Spinal cord (tissue), 10 donors: ENCODE measurements around the gene LSM14B. TPM values are rescaled to one million over a fixed set of nuclear protein-coding genes. Genes with fewer than 3 reads are reported as not detected.
"Not testable (repeated sequence)": the region's sequence is repeated elsewhere in the genome, so short reads cannot be mapped to it uniquely, and the experiment has no call there.

Source experiments
- DNase-seq, 6 donors: peaks; one replicate each; pipeline versions ENCODE4 v3.0.0 to v3.0.0-alpha.2; 2013 to 2015; ENCODE audit warnings: low spot score in 6 of 6, low read depth in 4 of 6
- H3K27ac ChIP-seq: one replicate; pipeline ENCODE4 v1.5.1; 2013; ENCODE audit warnings: low read depth, low read length, control low read depth
- H3K27me3 ChIP-seq: one replicate; pipeline ENCODE4 v1.6.1; 2013; ENCODE audit warnings: low read length; ENCODE audit not compliant: control insufficient read depth, insufficient read depth
- H3K36me3 ChIP-seq: one replicate; pipeline ENCODE4 v1.6.1; 2013; ENCODE audit warnings: low read length; ENCODE audit not compliant: control insufficient read depth, insufficient read depth
- H3K4me1 ChIP-seq: one replicate; pipeline ENCODE4 v1.6.1; 2013; ENCODE audit warnings: low read length; ENCODE audit not compliant: control insufficient read depth, insufficient read depth
- H3K4me3 ChIP-seq: one replicate; pipeline ENCODE4 v1.5.1; 2013; ENCODE audit warnings: low read depth, low read length, control low read depth
- H3K9me3 ChIP-seq: one replicate; pipeline ENCODE4 v1.6.1; 2013; ENCODE audit warnings: low read length; ENCODE audit not compliant: control insufficient read depth, insufficient read depth
- WGBS: methylation state at CpG from one replicate; pipeline ENCODE4 v1.1.5; 2013; ENCODE audit warnings: missing lambda C conversion rate; ENCODE audit not compliant: insufficient coverage; 5-methylcytosine and 5-hydroxymethylcytosine counted together
- polyA plus RNA-seq, 2 donors: library from polyadenylated mRNA; unstranded; fragments of 120-200 nt; gene quantifications; one replicate each; pipeline ENCODE4 v1.2.1, GENCODE V29; 2013; ENCODE audit not compliant: insufficient read length in 2 of 2
- total RNA-seq, 2 donors: library from RNA; depleted of rRNA in 1 of 2; stranded (reverse); fragments of 120-200 nt in 1 of 2; fragments of >200 nt in 1 of 2; gene quantifications; one replicate each; pipeline versions ENCODE4 v1.2.3 to v1.2.4, GENCODE V29; 2013 to 2014
- donor health status: healthy.

Gene LSM14B
- total and polyA plus RNA-seq, 4 donors, result 37.5 to 94.2 (median 72.1) TPM

GRCh38 chr20:62111148-62111547 lies 11.1 kb upstream of the LSM14B start:
- no peaks in the 10 kb centered on the region for H3K4me1 ChIP-seq
- WGBS, result 93% methylated on average over 6 of the region's 6 CpGs

GRCh38 chr20:62112368-62112767 lies 9.9 kb upstream of the LSM14B start:
- 87% methylated on average over 4 of the region's 6 CpGs for WGBS
- H3K4me1 ChIP-seq, result peaks cover 5% of the 10 kb centered on the region
- no peak for DNase-seq
- no peak overlapping the region for H3K27ac ChIP-seq
- no peaks in the 10 kb centered on the region for H3K36me3 ChIP-seq
- H3K9me3 ChIP-seq, result peaks cover 3% of the 10 kb centered on the region
- H3K27me3 ChIP-seq, result peaks cover 6% of the 10 kb centered on the region
- no peak overlapping the region for H3K4me3 ChIP-seq

More at GRCh38 chr20:62111148-62111547, 11.1 kb upstream of the LSM14B start:
- DNase-seq, result no peak
- Histone ChIP-seq H3K36me3 (no peaks in the 10 kb centered on the region), H3K4me3 (no peak overlapping the region), H3K27ac (no peak overlapping the region), H3K9me3 (peaks cover 3% of the 10 kb centered on the region), H3K27me3 (peaks cover 2% of the 10 kb centered on the region)

- no peak for DNase-seq
- H3K4me1 ChIP-seq, result peaks cover 8% of the 10 kb centered on the region
These were observed 7.4 kb upstream of the LSM14B start for GRCh38 chr20:62114894-62115293.

DNA sequence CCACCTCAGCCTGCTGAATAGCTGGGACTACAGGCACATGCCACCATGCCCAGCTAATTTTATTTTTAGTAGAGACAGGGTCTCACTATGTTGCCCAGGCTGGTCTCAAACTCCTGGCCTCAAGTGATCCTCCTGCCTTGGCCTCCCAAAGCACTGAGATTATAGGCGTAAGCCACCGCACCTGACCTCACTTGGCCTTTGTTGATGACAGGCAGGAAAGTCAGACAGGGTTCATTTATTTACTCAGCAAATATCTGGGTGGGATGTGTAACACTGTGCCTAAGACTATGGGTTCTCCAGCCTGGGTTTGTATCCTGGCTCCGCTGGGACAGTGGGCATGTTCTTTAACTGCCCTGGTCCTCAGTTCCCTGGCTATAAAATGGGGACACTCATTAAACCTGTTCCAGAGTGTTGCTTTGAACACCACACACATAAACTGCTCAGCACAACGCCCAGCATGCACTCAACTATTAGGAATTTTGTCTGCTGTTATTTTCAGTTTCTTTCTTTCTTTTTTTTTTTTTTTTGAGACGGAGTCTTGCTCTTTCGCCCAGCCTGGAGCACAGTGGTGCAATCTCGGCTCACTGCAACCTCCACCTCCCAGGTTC lies 6.4 kb upstream of the LSM14B start:
- H3K4me3 ChIP-seq, H3K36me3 ChIP-seq, H3K4me1 ChIP-seq, DNase-seq, H3K27ac ChIP-seq, H3K9me3 ChIP-seq, H3K27me3 ChIP-seq: not testable (repeated sequence)
- 100% methylated on average over 5 of the region's 7 CpGs for WGBS

More at GRCh38 chr20:62114894-62115293, 7.4 kb upstream of the LSM14B start:
- Histone ChIP-seq H3K4me3 (no peak overlapping the region), H3K27ac (no peak overlapping the region), H3K9me3 (no peaks in the 10 kb centered on the region), H3K27me3 (peaks cover 6% of the 10 kb centered on the region), H3K36me3 (no peaks in the 10 kb centered on the region)
- 41% methylated on average over 8 of the region's 8 CpGs for WGBS

GRCh38 chr20:62116558-62117361 lies 5.5 kb upstream of the LSM14B start:
- no peak for DNase-seq

GRCh38 chr20:62117362-62117646 lies 5.0 kb upstream of the LSM14B start:
- H3K27ac ChIP-seq, result no peak overlapping the region
- H3K9me3 ChIP-seq, result no peaks in the 10 kb centered on the region
- H3K36me3 ChIP-seq, result no peaks in the 10 kb centered on the region
- H3K4me3 ChIP-seq, result no peak overlapping the region
- WGBS, result 8% methylated on average over 9 of the region's 9 CpGs
- H3K27me3 ChIP-seq, result peaks cover 6% of the 10 kb centered on the region
- peak in 2 of 6 donors; percentile 48 to 83 for DNase-seq
- H3K4me1 ChIP-seq, result peaks cover 14% of the 10 kb centered on the region

More at GRCh38 chr20:62116558-62117361, 5.5 kb upstream of the LSM14B start:
- 67% methylated on average over 35 of the region's 38 CpGs for WGBS
- no peak overlapping the region for H3K4me3 ChIP-seq
- H3K27ac ChIP-seq, result no peak overlapping the region
- H3K27me3 ChIP-seq, result peaks cover 6% of the 10 kb centered on the region
- peaks cover 14% of the 10 kb centered on the region for H3K4me1 ChIP-seq
- H3K36me3 ChIP-seq, result no peaks in the 10 kb centered on the region
- no peaks in the 10 kb centered on the region for H3K9me3 ChIP-seq

DNA sequence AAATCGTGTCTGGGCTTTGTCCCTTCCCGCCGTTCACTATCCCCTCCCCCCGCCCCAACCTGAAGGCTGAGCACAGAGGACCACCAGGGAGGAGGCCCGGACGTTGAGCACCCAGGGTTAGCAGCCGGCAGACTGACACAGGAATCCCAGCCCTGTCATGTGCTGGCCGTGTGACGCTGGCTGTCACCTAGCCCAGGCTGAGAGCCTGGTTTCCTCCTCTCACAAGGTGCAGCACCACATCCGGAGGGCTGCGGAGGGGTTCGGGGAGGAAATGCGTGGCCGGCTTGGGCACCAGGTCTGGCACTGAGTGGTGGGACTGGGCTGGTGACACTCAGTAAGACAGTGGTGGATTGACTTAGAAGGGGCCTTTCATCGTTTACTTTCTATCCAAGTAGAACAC lies 4.6 kb upstream of the LSM14B start:
- no peaks in the 10 kb centered on the region for H3K36me3 ChIP-seq
- H3K9me3 ChIP-seq, result no peaks in the 10 kb centered on the region
- H3K27ac ChIP-seq, result no peak overlapping the region
- H3K4me1 ChIP-seq, result peaks cover 14% of the 10 kb centered on the region
- no peak overlapping the region for H3K4me3 ChIP-seq
- 22% methylated on average over 10 of the region's 15 CpGs for WGBS
- no peak for DNase-seq
- peaks cover 6% of the 10 kb centered on the region for H3K27me3 ChIP-seq

DNA sequence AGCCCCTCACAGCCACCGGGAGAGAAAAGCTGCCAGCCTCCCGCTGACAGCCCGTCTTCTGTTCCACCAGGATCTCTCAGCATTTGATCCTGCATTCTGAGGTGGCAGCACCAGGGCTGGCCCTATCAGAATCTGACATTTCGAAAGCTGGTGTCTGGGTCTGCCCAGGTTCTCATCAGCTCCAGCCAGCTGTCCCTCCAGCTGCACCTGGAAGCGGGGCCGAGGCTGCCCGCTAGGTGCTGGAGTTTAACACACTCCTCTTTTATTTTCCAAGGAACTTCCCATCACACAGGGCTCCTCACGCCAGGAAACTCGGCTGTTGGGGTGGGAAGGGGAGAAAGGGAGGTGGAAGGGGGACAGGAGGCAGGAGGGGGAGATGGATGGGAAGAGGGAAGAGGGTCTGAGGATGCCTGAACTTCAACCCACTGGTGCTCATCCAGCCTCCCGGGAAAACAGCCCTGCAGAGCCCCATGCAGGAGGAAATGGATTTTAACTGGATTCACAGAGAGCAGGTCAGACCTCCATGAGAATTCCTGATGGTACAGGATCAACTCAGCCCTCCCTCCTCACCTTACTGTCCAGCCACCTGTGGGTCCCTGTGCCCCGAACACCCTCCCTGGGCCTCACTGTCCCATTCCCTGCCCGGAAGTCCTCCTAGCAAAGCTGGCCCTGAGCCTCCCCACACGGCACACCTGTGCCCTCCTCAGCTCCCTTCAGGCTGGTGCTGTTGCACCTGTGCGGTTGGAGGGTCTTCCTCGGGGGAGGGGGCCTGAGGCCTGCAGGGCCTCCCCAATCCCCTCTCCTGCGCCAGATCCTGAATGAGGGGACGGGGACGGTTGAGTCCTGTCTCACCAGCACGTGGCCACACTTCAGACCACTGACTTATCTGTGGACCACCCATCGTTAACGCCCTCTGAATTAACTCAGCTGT lies 3.9 kb upstream of the LSM14B start:
- peaks cover 5% of the 10 kb centered on the region for H3K27me3 ChIP-seq
- H3K27ac ChIP-seq, result no peak overlapping the region
- H3K4me1 ChIP-seq, result peaks cover 18% of the 10 kb centered on the region
- no peak for DNase-seq
- H3K9me3 ChIP-seq, result no peaks in the 10 kb centered on the region
- H3K36me3 ChIP-seq, result no peaks in the 10 kb centered on the region
- WGBS, result 69% methylated on average over 15 of the region's 21 CpGs
- H3K4me3 ChIP-seq, result no peak overlapping the region

GRCh38 chr20:62119115-62119514 lies 3.2 kb upstream of the LSM14B start:
- Histone ChIP-seq H3K4me1 (peaks cover 26% of the 10 kb centered on the region), H3K9me3 (no peaks in the 10 kb centered on the region), H3K36me3 (peaks cover 2% of the 10 kb centered on the region), H3K27me3 (peaks cover 3% of the 10 kb centered on the region), H3K27ac (no peak overlapping the region), H3K4me3 (no peak overlapping the region)
- 97% methylated on average over 5 of the region's 5 CpGs for WGBS
- DNase-seq, result no peak
